HG03354 (cell line): ENCODE results near the gene UBE3B.

Experiments
- ATAC-seq: cut with Tn5 transposase; IDR thresholded peaks from one replicate; pipeline ENCODE4 v1.9.1; 2021; ENCODE audit warnings: mild to moderate bottlenecking; ENCODE audit not compliant: unreplicated experiment, poor library complexity, severe bottlenecking

Gene UBE3B

DNA sequence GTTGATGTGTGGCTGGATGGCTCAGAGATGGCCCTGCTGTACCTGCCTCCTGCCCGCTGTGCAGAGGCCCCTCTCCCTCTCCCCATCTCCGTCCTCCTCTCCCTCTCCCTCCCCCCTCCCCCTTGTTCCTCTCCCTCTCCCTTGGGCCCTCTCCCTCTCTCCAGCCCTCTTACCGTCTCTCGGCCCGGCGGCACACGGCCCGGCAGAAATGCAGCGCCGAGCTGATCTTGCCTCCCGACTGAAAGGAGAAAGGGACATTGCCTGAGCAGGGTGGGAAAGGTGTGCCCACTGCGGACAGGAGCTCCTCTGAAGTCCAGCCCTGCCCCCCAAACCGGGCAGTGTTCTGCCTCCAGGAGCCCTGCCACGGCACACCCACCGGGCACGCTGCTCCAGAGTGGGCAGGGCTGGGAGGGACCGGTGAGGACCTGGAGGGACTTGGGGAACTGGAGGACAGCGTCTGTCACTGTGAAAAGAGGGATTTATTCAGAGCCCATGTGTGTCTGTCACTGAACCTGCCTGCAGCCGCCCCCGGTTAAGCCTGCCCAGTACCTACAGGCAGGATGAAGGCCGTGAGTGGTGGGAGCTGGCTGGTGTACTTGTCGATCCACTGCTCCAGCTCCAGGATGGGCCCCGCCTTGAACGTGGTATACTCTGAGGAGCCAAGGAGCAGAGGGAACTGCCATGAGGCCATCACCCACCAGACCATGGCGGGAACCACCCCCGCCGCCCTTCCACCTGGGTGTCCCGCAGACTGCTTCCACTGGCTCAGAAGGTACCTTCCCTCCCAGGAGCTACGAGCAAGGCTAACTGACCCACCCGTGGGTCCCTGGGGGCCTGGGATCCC is 83.7 kb downstream of the UBE3B start:
- ATAC-seq: no peak

DNA sequence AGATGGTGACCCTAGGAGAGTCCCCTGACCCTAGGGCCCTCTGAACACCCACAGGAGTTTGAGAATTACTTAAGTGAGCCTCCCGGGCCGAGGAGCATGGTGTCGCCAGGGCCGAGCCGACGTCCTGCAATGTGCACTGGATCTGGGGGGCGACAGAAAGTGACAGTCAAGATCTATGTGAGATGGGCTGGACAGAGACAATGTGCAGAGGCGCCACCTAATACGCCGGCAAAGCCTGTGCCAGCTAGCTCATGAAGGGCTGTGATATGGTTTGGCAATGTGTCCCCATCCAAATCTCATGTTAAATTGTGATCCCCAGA is 84.2 kb downstream of the UBE3B start:
- no peak for ATAC-seq

DNA sequence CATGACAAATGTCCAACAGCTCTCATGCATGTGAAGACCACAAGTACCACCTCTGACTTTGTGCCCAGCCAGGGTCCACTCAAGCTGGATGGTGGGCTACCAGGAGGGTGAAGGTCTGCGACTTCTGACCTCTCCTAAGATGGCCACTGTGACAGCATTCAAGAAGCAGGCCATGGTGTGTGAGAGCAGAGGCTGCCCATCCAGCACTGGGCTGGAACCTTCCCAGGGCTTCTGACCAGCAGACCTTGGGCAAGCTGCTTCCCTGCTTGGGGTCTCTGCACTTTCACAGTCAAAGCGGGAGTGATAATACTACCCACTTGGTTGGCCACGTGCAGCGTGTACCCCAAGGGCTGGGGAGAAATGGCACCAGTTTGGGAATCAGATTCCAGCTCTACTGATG is 85.4 kb downstream of the UBE3B start:
- ATAC-seq: no peak

DNA sequence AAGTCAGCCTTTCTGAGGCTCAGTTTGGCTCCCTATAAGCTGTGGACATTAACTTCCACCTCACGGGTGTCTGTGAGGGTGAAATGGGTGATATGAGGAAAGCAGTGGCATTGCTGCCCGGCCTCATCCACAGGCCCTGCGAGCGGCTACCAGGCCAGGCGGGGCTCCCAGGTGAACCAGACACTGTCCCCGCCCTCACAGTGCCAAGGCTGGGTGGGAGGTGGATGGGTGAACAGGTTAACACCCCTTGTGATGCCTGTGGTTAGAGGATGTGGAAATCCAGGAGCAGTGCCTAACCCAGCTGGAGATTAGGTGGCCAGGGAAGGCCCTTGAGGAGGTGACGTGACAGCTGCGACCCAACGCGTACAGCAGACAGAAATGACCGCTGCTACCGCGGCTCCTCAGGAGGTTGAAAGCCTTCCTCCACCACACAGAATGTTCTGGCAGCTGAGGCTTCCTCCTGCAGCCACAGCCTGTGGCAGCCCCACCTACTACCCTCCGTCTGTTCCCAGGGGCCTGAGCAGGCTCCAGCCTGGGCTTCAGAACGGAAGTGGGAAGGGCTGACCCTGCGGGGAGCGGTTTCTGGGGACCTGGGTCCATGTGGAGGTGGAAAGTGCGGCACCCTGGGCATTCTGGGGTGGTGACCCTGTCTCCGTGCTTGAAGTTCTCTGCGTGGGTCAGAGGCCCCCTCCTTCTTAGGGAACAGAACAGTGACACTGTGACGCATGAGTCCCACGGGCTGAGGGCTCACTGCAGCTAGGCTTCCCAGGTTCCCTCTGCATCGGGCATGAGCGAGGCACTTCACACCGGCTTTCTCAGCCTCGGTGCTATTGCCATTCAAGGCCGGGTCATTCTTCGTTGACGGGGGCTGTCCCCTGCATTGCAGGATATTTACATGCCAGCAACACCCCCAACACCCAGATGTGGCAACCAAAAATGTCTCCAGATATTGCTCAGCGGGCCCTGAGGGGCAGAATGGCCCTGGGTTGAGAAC is 86.2 kb downstream of the UBE3B start:
- no peak for ATAC-seq

DNA sequence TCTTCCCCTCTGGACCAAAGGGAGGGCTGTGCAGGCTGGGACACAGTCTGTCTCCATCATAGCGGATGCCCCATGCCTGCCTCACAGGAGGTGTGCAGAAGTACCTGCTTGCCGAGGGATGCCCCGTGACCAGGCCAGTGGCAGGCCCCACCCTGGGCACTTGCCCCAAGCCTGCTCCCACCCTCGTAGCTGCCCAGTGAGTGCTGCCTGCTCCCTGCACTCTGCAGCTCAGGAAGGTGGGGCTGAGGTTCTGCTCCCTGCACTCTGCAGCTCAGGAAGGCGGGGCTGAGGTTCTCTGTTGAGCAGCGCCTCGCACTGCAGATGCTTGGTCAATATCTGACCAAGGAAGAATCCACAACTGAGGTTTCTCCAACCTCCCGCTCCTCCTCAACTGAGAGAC is 89.0 kb downstream of the UBE3B start:
- ATAC-seq: no peak

DNA sequence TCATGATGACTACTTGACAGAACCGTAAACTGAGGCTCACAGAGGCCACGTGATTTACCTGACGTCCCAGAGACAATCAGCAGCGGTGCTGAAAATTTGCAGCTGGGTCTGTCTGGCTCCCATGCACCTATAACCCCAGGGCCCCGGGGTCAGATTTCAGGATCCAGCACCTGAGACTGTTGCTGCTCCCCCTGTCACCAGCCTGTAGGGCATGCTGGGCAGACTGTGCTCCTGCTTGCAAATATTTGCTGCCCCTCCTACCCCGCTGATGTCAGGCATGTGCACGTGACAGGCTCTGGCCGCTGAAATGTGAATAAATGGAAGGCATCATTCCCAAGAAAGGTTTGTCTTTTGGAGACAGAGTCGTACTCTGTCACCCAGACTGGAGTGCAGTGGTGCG is 89.9 kb downstream of the UBE3B start:
- no peak for ATAC-seq

DNA sequence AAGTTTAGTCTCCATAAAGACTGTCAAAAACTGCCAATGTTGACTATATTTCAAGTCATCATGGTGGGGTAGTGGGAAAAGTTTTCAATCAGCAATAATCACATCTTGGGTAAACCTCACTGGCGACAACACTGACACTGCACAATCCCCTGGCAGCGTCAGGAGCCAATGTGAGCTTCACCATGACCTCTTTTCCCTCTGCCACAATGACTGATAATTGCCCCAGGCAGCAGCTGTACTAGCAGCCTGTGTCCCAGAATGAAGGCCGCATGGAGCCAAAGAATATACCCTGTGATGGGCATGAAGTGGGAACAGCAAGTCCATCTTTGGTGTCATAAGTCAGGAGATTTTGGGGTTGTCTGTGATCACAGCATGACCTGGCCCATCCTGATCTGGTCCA is 90.5 kb downstream of the UBE3B start:
- ATAC-seq: no peak

DNA sequence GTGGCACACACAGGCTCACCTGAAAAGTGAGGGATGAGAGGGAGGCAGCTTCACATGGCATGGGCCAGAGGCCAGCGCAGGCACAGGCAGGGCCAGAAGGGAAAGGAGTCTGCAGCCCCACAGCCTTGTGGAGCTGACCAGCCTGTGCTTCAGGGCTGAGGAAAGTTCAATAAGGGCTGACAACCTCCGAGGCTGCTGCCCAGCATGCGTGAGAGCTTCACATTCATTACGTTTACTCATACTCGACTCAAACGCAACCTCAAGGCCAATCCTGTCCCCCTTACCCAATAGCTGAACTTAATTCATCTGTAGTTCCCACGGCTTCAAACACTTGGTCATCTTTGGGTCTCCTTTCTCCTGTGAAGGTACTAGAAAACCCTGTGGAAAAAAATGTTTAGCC is 91.1 kb downstream of the UBE3B start:
- no peak for ATAC-seq

DNA sequence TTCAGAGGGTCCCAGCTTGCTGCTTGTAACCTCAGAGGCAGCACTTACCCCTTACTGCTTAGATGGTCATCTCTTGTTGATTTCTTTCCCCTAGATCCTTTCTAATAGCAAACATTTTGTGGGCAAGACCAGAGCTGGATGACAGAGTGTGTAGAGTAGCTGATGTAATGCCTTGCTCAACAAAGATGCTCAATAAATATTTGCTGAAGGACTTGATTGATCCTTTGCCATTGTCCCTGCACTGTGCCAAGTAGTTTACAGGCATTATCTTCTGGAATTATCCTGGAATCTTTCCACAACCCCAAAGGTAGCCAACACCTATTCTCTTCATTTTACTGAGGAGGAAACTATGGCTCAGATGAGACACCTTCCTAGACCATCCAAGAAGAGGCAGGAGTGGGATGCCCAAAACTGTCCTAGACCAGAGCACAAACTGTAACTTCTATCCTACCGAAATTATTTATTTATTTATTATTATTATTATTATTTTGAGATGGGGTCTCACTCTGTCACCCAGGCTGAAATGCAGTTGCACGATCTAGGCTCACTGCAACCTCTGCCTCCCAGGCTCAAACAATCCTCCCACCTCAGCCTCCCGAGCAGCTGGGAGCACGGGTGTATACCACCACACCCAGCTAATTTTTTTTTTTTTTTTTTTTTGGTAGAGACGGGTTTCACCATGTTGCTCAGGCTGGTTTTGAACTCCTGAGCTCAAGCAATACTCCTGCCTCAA is 94.5 kb downstream of the UBE3B start:
- ATAC-seq: no peak

DNA sequence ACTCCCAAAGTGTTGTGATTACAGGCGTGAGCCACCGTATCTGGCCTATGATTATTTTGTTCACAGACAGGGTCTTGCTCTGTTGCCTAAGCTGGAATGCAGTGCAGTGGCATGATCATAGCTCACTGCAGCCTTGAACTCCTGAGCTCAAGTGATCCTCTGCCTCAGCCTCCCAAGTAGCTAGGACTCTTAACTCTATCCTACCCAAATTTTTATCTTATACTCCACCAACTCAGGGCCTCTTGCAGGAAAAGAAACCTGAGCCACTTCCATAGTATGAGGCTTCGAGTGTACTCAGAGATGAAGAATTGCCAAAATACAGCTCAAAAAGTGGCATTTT is 95.0 kb downstream of the UBE3B start:
- ATAC-seq: no peak

DNA sequence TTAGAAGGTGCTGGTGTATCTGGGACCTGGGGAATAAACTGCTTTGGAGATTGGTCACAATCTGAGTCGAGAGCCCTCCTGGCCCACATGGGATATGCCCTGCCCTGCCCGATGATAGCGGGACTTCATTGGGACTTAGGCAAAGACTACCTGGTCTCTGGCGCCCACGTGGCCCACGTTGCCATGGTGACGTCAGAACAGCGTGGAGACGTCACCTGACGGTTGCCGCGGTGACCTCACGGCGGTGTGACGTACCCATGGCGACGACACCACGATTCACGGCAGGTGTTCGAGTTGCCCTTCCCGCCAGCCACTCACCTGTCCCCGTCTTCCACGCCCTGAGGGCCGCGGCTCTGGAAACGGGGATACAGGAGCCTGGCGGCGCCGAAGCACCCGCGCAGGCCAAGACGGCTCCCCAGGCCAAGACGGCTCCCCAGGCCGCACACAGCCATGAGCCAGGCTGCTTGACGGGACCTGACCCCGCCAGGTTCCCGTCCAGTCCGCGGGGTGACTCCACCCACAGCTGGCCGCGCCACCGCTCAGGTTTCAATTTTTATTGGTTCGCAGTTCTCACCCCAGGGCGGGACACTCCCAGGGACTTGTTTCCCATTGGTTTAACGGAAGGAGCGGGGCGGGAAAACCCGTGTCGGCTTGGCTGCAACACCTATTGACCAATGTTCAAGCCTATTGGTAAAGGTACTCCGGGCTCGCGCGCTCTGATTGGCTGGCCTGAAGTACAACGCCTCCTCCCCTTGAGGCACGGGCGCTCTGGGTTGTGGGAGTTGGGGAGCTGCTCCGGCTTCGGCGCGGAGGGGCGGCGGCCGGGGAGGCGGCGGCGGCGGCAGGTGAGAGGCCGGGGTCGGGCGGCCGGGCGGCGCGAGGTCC is 95.8 kb downstream of the UBE3B start, which contains the start of the genes MMAB and MVK:
Gene MMAB, minus strand, starts transcription at position 476 of the 885 bp plus-strand sequence. Its CDS starts 24 bp downstream, at position 452.
Gene MVK, plus strand, starts transcription at position 766 of the 885 bp plus-strand sequence. CDS start 1,029 bp downstream, outside the sequence.
- ATAC-seq: peak; percentile 96

DNA sequence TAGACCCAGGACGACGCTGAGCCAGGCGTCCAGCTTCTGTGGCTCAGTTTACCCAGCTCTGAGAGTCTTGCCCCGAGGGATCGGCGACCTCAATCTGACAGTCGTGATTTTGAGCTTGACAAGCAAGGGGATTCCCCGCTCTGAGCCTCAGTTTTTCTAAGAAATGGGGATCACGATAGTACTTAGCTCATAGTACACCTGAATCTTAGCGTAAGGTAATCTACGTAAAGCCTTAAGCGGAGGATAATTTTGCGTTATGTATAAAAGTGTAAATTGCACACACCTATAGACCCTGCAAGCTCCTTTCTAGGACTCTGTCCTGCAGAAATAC is 96.4 kb downstream of the UBE3B start:
- ATAC-seq: peak; percentile 15

DNA sequence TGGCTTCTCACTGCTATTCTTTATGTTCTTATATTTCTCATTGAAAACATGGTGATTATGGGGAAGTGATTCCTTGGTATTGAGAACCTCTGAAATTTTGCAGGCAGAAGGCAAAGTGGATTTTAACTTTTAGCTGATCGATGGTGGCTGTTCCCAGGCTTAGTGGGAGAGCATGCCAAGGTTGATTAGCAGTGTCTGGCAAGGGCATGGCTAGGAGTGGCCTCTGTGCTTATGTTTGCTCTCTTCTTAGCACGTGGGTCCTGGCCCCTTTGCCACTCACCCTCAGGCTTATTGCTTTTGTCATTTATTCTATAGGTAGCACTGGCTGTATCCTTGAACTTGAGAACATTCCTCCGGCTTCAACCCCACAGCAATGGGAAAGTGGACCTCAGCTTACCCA is 98.2 kb downstream of the UBE3B start:
- no peak for ATAC-seq

DNA sequence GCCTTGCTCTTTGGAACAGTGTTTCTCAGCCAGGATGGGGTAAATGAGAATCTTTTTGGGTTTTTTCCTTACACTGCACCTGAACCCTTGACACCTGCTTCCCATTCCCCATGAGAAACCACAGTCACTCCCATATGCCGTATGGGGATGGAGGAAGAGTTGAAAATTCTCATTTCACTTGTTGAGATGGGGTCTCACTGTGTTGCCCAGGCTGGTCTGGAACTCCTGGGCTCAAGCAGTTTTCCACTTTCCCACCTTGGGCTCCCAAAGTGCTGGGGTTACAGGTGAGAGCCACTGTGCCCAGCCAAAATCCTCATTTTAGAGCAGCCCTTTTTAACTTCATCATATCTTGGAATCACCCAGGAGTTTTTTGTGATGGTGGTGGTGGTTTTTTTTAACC is 99.9 kb downstream of the UBE3B start:
- no peak for ATAC-seq

DNA sequence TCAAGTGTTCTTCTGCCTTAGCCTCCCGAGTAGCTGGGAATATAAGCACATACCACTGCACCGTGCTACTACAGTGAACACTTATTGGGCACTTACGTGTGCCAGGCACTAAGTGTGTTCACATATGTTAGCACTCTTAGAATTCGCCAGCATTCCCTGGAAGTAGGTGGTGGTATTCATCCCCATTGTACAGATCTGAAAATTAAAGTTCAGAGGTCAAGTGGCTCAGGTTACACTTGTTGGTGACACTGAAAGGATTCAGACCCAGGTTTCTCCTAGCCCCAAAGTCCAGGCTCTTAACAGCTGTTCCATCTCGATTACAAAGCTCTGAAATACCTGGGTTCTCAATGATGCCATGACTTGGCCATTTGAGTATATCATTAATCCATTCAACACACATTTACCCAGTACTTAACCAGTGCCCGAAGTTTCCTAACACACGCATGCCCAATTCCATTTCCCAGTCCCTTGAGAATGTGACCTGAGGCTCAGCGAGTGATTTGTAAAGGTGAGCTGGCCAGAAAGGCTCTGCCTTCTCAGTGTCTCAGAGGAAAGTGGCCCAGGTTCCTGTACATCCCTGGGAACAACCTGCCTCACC is 101.0 kb downstream of the UBE3B start:
- no peak for ATAC-seq

DNA sequence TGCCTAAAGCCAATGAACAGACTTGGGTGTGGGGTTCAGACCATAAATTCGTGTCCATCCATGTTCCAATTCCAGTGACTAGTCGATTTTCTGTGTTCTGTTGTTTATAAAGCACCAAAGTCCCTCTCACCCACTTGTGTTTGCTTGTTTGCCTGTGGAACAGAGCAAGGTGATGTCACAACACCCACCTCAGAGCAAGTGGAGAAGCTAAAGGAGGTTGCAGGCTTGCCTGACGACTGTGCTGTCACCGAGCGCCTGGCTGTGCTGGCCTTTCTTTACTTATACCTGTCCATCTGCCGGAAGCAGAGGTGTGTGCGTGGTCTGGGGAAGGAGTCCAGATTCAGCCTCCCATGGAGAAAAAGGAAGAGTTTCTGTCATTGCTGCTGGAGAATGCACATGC is 102.2 kb downstream of the UBE3B start:
- no peak for ATAC-seq

DNA sequence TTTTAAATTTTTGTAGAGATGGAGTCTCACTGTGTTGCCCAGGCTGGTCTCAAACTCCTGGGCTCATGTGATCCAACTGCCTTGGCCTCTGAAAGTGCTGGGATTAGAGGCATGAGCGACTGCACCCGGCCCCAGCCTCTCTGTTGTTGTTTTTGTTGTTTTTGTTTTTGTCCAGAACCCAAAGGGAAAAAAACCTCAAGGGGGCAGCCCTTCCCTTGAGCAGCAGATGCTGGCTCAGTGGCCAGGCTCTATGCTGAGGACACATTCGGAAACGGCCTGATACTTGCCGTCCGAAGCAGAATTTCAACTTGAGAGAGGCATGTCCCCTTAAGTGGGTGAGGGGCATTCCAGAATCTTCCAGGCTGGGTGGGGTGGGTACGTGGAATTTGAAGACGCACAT is 102.8 kb downstream of the UBE3B start:
- no peak for ATAC-seq

DNA sequence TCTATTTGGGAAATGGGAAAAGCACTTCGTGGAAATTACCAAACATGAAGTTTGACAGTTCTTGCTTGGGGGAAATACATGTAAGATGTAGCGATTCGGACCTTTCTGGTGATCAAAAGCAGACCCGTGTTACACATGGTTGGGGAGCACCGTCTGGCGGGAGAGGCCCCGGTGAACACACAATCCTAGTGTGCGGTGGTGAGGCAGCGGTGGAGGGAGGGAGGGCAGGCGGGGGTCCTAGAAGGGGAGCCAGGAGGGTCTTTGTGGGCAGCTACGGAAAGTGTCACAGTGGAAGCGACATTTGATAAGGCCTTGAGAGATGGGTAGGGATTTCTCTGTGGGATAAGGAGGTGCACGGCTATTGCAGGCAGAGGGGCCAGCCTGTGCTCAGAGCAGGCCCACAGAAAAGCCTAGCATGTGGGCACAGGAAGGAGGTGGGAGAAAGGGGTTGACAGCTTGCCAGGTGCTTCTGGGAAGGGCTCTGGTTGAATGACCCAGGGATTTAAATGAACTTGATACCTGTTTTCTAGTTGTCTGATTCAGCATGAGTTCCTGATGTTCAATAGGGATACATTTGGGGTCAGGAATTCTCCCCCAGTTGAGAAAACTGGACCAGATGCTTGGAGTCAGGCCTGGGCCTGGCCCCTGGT is 103.4 kb downstream of the UBE3B start:
- ATAC-seq: no peak

DNA sequence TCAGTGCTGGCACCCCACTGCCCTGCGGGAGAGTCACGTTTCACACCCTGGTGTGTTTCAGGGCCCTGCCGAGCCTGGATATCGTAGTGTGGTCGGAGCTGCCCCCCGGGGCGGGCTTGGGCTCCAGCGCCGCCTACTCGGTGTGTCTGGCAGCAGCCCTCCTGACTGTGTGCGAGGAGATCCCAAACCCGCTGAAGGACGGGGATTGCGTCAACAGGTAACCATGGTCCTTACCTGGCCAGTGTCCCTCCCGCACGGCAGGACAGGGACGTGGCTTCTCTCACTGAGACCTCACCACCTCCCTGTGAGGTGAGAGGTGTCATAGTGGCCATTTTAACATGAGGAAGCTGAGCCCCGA is 103.9 kb downstream of the UBE3B start:
- ATAC-seq: no peak
